ENCODE results near the gene PAK4. TPM values are rescaled to one million over a fixed set of nuclear protein-coding genes. Genes with fewer than 3 reads are reported as not detected.

The PAK4 gene
- total RNA-seq, 2 donors from 2014 or later, result 63.9 to 68.1 TPM

- peak; percentile 64 for DNase-seq
- no peaks in the 10 kb centered on the region for H3K4me1 ChIP-seq (ENCODE audit: control insufficient read depth, insufficient read depth, low read length)
- no peak overlapping the region for H3K27ac Mint-ChIP-seq
- H3K9me3 Mint-ChIP-seq, result no peaks in the 10 kb centered on the region
- no peaks in the 10 kb centered on the region for H3K36me3 Mint-ChIP-seq (ENCODE audit: low read depth)
- no peak overlapping the region for H3K9ac ChIP-seq (ENCODE audit: extremely low read depth, low read length, poor library complexity, severe bottlenecking)
- H3K36me3 ChIP-seq (ENCODE audit: control insufficient read depth, insufficient read depth, low read length), result no peaks in the 10 kb centered on the region
- no peak overlapping the region for H3K4me3 ChIP-seq (ENCODE audit: low read length)
- peak overlapping the region; percentile 46 for H3K4me3 Mint-ChIP-seq
- H3K27me3 ChIP-seq (ENCODE audit: control insufficient read depth, insufficient read depth, low read length, poor library complexity, severe bottlenecking), result peaks cover 51% of the 10 kb centered on the region
- 39 to 61% methylated on average over 7 to 14 of the region's 14 CpGs for WGBS, 2 experiments (ENCODE audit: insufficient coverage in 1 of 2, insufficient read length in 1 of 2)
- no peaks in the 10 kb centered on the region for H3K9me3 ChIP-seq (ENCODE audit: control insufficient read depth, low read length)
- H3K27ac ChIP-seq (ENCODE audit: low read depth, low read length), result no peak overlapping the region
- no peak for TF ChIP-seq CTCF (conservative IDR thresholded peaks at IDR 0.05)
- H3K27me3 Mint-ChIP-seq (ENCODE audit: insufficient read depth), result peaks cover 72% of the 10 kb centered on the region
- no peaks in the 10 kb centered on the region for H3K4me1 Mint-ChIP-seq
Observed at GRCh38 chr19:39083599-39083982, 42.0 kb upstream of the PAK4 start.

- no peak within 1 kb of the TSS for H3K27ac ChIP-seq (ENCODE audit: low read depth, low read length)
- H3K27me3 Mint-ChIP-seq (ENCODE audit: insufficient read depth), result peaks cover 70% of the 10 kb centered on the region
- no peaks in the 10 kb centered on the region for H3K9me3 Mint-ChIP-seq
- H3K9ac ChIP-seq (ENCODE audit: extremely low read depth, low read length, poor library complexity, severe bottlenecking), result no peak within 1 kb of the TSS
- TF ChIP-seq CTCF (conservative IDR thresholded peaks at IDR 0.05), result peak; percentile 30
- H3K36me3 Mint-ChIP-seq (ENCODE audit: low read depth), result no peaks in the 10 kb centered on the region
- no peaks in the 10 kb centered on the region for H3K4me1 ChIP-seq (ENCODE audit: control insufficient read depth, insufficient read depth, low read length)
- H3K9me3 ChIP-seq (ENCODE audit: control insufficient read depth, low read length), result no peaks in the 10 kb centered on the region
- no peaks in the 10 kb centered on the region for H3K36me3 ChIP-seq (ENCODE audit: control insufficient read depth, insufficient read depth, low read length)
- peak; percentile 59 for DNase-seq
- peak within 1 kb of the TSS; percentile 46 for H3K4me3 Mint-ChIP-seq
- H3K27me3 ChIP-seq (ENCODE audit: control insufficient read depth, insufficient read depth, low read length, poor library complexity, severe bottlenecking), result peaks cover 51% of the 10 kb centered on the region
- H3K4me3 ChIP-seq (ENCODE audit: low read length), result no peak within 1 kb of the TSS
- 10% methylated on average over 52 of the region's 54 CpGs; no CpG with 5 or more reads in 1 of the 2 experiments for WGBS, 2 experiments (ENCODE audit: insufficient coverage in 1 of 2, insufficient read length in 1 of 2)
- no peak within 1 kb of the TSS for H3K27ac Mint-ChIP-seq
- H3K4me1 Mint-ChIP-seq, result no peaks in the 10 kb centered on the region
Observed at GRCh38 chr19:39083983-39084731, 41.4 kb upstream of the PAK4 start, which contains the start of gene ACP7. TSS of gene ACP7 (plus strand) at chr19:39084368. CDS start at chr19:39085270, 902 bp downstream.

GRCh38 chr19:39084732-39085080 lies 40.9 kb upstream of the PAK4 start:
- Histone ChIP-seq H3K36me3 (ENCODE audit: control insufficient read depth, insufficient read depth, low read length) (no peaks in the 10 kb centered on the region), H3K27ac (ENCODE audit: low read depth, low read length) (no peak overlapping the region), H3K4me3 (ENCODE audit: low read length) (no peak overlapping the region), H3K27me3 (ENCODE audit: control insufficient read depth, insufficient read depth, low read length, poor library complexity, severe bottlenecking) (peaks cover 51% of the 10 kb centered on the region), H3K9ac (ENCODE audit: extremely low read depth, low read length, poor library complexity, severe bottlenecking) (no peak overlapping the region), H3K9me3 (ENCODE audit: control insufficient read depth, low read length) (no peaks in the 10 kb centered on the region), H3K4me1 (ENCODE audit: control insufficient read depth, insufficient read depth, low read length) (no peaks in the 10 kb centered on the region)
- Mint-ChIP-seq H3K4me3 (peak overlapping the region; percentile 46), H3K9me3 (no peaks in the 10 kb centered on the region), H3K36me3 (ENCODE audit: low read depth) (no peaks in the 10 kb centered on the region), H3K27me3 (ENCODE audit: insufficient read depth) (peaks cover 68% of the 10 kb centered on the region), H3K27ac (no peak overlapping the region), H3K4me1 (peaks cover 5% of the 10 kb centered on the region)
- 54 to 70% methylated on average over 5 to 7 of the region's 7 CpGs for WGBS, 2 experiments (ENCODE audit: insufficient coverage in 1 of 2, insufficient read length in 1 of 2)
- DNase-seq, result no peak
- TF ChIP-seq CTCF (conservative IDR thresholded peaks at IDR 0.05), result no peak
